Astrocyte (in vitro differentiated cells and primary cell): ENCODE data around the gene ST6GAL2. TPM values are rescaled to one million over a fixed set of nuclear protein-coding genes. Genes with fewer than 3 reads are reported as not detected.
A peak's percentile ranks its signal among the peaks of the same experiment; 100 is the strongest.

ENCODE experiments used
- DNase-seq: peaks from one replicate; pipeline ENCODE4 v3.0.0-alpha.2; 2010; ENCODE audit warnings: low read depth
- FAIRE-seq: peaks from 2 replicates; lab custom pipeline; 2011; peaks lifted over from hg19 to GRCh38; lab: Jason Lieb, UNC
- H2AFZ ChIP-seq: 2 replicates; pipeline ENCODE4 v1.6.0; 2012; ENCODE audit warnings: low read depth, low read length, inconsistent platforms
- H3K27ac ChIP-seq: 2 replicates; pipeline ENCODE4 v1.5.1; 2011; ENCODE audit warnings: low read depth, low read length, inconsistent platforms
- H3K27me3 ChIP-seq: 2 replicates; pipeline ENCODE4 v1.6.0; 2011; ENCODE audit warnings: low read length, inconsistent platforms; ENCODE audit not compliant: insufficient read depth
- H3K36me3 ChIP-seq: 2 replicates; pipeline ENCODE4 v1.5.1; 2011; ENCODE audit warnings: low read length, inconsistent platforms; ENCODE audit not compliant: insufficient read depth
- H3K4me1 ChIP-seq: 2 replicates; pipeline ENCODE4 v1.5.1; 2011; ENCODE audit warnings: low read length, inconsistent platforms; ENCODE audit not compliant: insufficient read depth
- H3K4me2 ChIP-seq: 2 replicates; pipeline ENCODE4 v1.6.0; 2012; ENCODE audit warnings: low read length, inconsistent platforms
- H3K4me3 ChIP-seq: 2 replicates; pipeline ENCODE4 v1.5.1; 2011; ENCODE audit warnings: low read depth, mild to moderate bottlenecking, low read length, inconsistent platforms; ENCODE audit not compliant: insufficient read depth
- H3K79me2 ChIP-seq: 2 replicates; pipeline ENCODE4 v1.6.0; 2012; ENCODE audit warnings: mild to moderate bottlenecking, low read length, inconsistent platforms; ENCODE audit not compliant: insufficient read depth
- H3K9ac ChIP-seq: 2 replicates; pipeline ENCODE4 v1.6.0; 2012; ENCODE audit warnings: mild to moderate bottlenecking, low read length, inconsistent platforms
- H3K9me3 ChIP-seq: 2 replicates; pipeline ENCODE4 v1.5.1; 2012; ENCODE audit warnings: low read depth, mild to moderate bottlenecking, low read length, inconsistent platforms; ENCODE audit not compliant: insufficient read depth
- H4K20me1 ChIP-seq: 2 replicates; pipeline ENCODE4 v1.6.0; 2012; ENCODE audit warnings: low read length, inconsistent platforms; ENCODE audit not compliant: insufficient read depth
- H3K27ac Mint-ChIP-seq: one replicate; pipeline ENCODE4 v1.8.0; 2021; ENCODE audit warnings: mild to moderate bottlenecking, mixed read lengths; ENCODE audit not compliant: unreplicated experiment
- H3K27me3 Mint-ChIP-seq: one replicate; pipeline ENCODE4 v1.8.0; 2021; ENCODE audit warnings: low read depth, mixed read lengths; ENCODE audit not compliant: unreplicated experiment
- H3K36me3 Mint-ChIP-seq: one replicate; pipeline ENCODE4 v1.8.0; 2021; ENCODE audit warnings: low read depth, mixed read lengths; ENCODE audit not compliant: unreplicated experiment
- H3K4me1 Mint-ChIP-seq: one replicate; pipeline ENCODE4 v1.8.0; 2021; ENCODE audit warnings: low read depth, mixed read lengths; ENCODE audit not compliant: unreplicated experiment
- H3K4me3 Mint-ChIP-seq: one replicate; pipeline ENCODE4 v1.8.0; 2021; ENCODE audit warnings: mild to moderate bottlenecking, moderate library complexity, mixed read lengths; ENCODE audit not compliant: unreplicated experiment
- H3K9me3 Mint-ChIP-seq: one replicate; pipeline ENCODE4 v1.8.0; 2021; ENCODE audit warnings: mild to moderate bottlenecking, mixed read lengths; ENCODE audit not compliant: unreplicated experiment
- EZH2 ChIP-seq: IDR thresholded peaks from 2 replicates; pipeline ENCODE4 v1.6.1; 2012; ENCODE audit warnings: mild to moderate bottlenecking, low read length, inconsistent platforms; ENCODE audit not compliant: insufficient read depth
- total RNA-seq: library from RNA; stranded (reverse); gene quantifications from 2 replicates; pipeline ENCODE4 v1.2.1, GENCODE V29; 2021
- TF ChIP-seq, protein P1 (sequence below): IDR thresholded peaks from 2 replicates; pipeline ENCODE4 v1.5.1; 2011; ENCODE audit warnings: low read depth, mild to moderate bottlenecking, inconsistent platforms, low read length, moderate library complexity; ENCODE audit not compliant: insufficient read depth

Gene ST6GAL2
- total RNA-seq, 1 donor from 2014 or later = 59.8 TPM

GRCh38 chr2:106853631-106854030 lies 32.3 kb downstream of the ST6GAL2 start:
- Histone ChIP-seq H3K4me1 (peaks cover 4% of the 10 kb centered on the region), H2AFZ (no peak overlapping the region), H3K4me3 (no peak overlapping the region), H3K27me3 (no peaks in the 10 kb centered on the region), H3K36me3 (no peaks in the 10 kb centered on the region), H3K4me2 (no peak overlapping the region), H3K9me3 (peaks cover 1% of the 10 kb centered on the region), H3K79me2 (peaks cover 23% of the 10 kb centered on the region), H3K27ac (no peak overlapping the region), H4K20me1 (peaks cover 15% of the 10 kb centered on the region), H3K9ac (no peak overlapping the region)
- H3K27me3 Mint-ChIP-seq = no peaks in the 10 kb centered on the region
- H3K27ac Mint-ChIP-seq = no peak overlapping the region
- FAIRE-seq (no peak), DNase-seq (no peak)
- H3K9me3 Mint-ChIP-seq = peaks cover 2% of the 10 kb centered on the region
- H3K36me3 Mint-ChIP-seq = peaks cover 6% of the 10 kb centered on the region
- no peak overlapping the region for H3K4me3 Mint-ChIP-seq
- peaks cover 34% of the 10 kb centered on the region for H3K4me1 Mint-ChIP-seq
- TF ChIP-seq EZH2 = no peak
- TF ChIP-seq, protein P1, sequence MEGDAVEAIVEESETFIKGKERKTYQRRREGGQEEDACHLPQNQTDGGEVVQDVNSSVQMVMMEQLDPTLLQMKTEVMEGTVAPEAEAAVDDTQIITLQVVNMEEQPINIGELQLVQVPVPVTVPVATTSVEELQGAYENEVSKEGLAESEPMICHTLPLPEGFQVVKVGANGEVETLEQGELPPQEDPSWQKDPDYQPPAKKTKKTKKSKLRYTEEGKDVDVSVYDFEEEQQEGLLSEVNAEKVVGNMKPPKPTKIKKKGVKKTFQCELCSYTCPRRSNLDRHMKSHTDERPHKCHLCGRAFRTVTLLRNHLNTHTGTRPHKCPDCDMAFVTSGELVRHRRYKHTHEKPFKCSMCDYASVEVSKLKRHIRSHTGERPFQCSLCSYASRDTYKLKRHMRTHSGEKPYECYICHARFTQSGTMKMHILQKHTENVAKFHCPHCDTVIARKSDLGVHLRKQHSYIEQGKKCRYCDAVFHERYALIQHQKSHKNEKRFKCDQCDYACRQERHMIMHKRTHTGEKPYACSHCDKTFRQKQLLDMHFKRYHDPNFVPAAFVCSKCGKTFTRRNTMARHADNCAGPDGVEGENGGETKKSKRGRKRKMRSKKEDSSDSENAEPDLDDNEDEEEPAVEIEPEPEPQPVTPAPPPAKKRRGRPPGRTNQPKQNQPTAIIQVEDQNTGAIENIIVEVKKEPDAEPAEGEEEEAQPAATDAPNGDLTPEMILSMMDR = no peak

- no peak overlapping the region for H3K4me3 Mint-ChIP-seq
- DNase-seq = no peak
- Histone ChIP-seq H3K4me1 (peaks cover 7% of the 10 kb centered on the region), H3K79me2 (peaks cover 25% of the 10 kb centered on the region), H3K36me3 (no peaks in the 10 kb centered on the region), H2AFZ (no peak overlapping the region), H3K9ac (no peak overlapping the region), H3K4me3 (no peak overlapping the region), H3K9me3 (no peaks in the 10 kb centered on the region), H3K27ac (no peak overlapping the region), H3K27me3 (no peaks in the 10 kb centered on the region), H3K4me2 (no peak overlapping the region), H4K20me1 (peaks cover 8% of the 10 kb centered on the region)
- peaks cover 38% of the 10 kb centered on the region for H3K4me1 Mint-ChIP-seq
- TF ChIP-seq, protein P1 = no peak
- FAIRE-seq = no peak
- H3K27ac Mint-ChIP-seq = no peak overlapping the region
- H3K36me3 Mint-ChIP-seq = peaks cover 6% of the 10 kb centered on the region
- H3K9me3 Mint-ChIP-seq = no peaks in the 10 kb centered on the region
- no peaks in the 10 kb centered on the region for H3K27me3 Mint-ChIP-seq
These were observed 34.0 kb downstream of the ST6GAL2 start for GRCh38 chr2:106851881-106852501.

GRCh38 chr2:106851087-106851874 lies 34.7 kb downstream of the ST6GAL2 start:
- FAIRE-seq = no peak
- Mint-ChIP-seq H3K4me3 (no peak overlapping the region), H3K4me1 (peaks cover 39% of the 10 kb centered on the region), H3K27ac (no peak overlapping the region), H3K9me3 (no peaks in the 10 kb centered on the region), H3K27me3 (no peaks in the 10 kb centered on the region), H3K36me3 (peaks cover 6% of the 10 kb centered on the region)
- Histone ChIP-seq H3K9ac (no peak overlapping the region), H2AFZ (no peak overlapping the region), H3K4me2 (peak overlapping the region; percentile 26), H3K4me3 (no peak overlapping the region), H3K36me3 (no peaks in the 10 kb centered on the region), H3K4me1 (peaks cover 7% of the 10 kb centered on the region), H3K27me3 (no peaks in the 10 kb centered on the region), H3K9me3 (no peaks in the 10 kb centered on the region), H4K20me1 (peaks cover 8% of the 10 kb centered on the region), H3K27ac (no peak overlapping the region), H3K79me2 (peaks cover 23% of the 10 kb centered on the region)
- DNase-seq = no peak
- TF ChIP-seq EZH2 = no peak
- TF ChIP-seq, protein P1 = no peak
